Measurements from ENCODE around the gene PLD3. TPM values are rescaled to one million over a fixed set of nuclear protein-coding genes. Genes with fewer than 3 reads are reported as not detected.
"Not testable (repeated sequence)": the region's sequence is repeated elsewhere in the genome, so short reads cannot be mapped to it uniquely, and the experiment has no call there.

The PLD3 gene
- total RNA-seq, 1 donor: 136 TPM

- no peak overlapping the region for H3K4me2 ChIP-seq (ENCODE audit: insufficient read depth, low read length)
- no peak overlapping the region for H2AFZ ChIP-seq (ENCODE audit: low read length)
- peaks cover 45% of the 10 kb centered on the region for H3K36me3 ChIP-seq (ENCODE audit: insufficient read depth, low read length)
- H3K4me3 ChIP-seq (ENCODE audit: insufficient read depth, low read length): no peak overlapping the region
- no peaks in the 10 kb centered on the region for H4K20me1 ChIP-seq (ENCODE audit: insufficient read depth, low read length)
- no peak for DNase-seq (ENCODE audit: insufficient read length, low spot score, missing footprints)
- no peaks in the 10 kb centered on the region for H3K79me2 ChIP-seq (ENCODE audit: insufficient read depth, low read length)
- no peaks in the 10 kb centered on the region for H3K27me3 ChIP-seq (ENCODE audit: insufficient read depth, low read length)
- TF ChIP-seq, protein P1, sequence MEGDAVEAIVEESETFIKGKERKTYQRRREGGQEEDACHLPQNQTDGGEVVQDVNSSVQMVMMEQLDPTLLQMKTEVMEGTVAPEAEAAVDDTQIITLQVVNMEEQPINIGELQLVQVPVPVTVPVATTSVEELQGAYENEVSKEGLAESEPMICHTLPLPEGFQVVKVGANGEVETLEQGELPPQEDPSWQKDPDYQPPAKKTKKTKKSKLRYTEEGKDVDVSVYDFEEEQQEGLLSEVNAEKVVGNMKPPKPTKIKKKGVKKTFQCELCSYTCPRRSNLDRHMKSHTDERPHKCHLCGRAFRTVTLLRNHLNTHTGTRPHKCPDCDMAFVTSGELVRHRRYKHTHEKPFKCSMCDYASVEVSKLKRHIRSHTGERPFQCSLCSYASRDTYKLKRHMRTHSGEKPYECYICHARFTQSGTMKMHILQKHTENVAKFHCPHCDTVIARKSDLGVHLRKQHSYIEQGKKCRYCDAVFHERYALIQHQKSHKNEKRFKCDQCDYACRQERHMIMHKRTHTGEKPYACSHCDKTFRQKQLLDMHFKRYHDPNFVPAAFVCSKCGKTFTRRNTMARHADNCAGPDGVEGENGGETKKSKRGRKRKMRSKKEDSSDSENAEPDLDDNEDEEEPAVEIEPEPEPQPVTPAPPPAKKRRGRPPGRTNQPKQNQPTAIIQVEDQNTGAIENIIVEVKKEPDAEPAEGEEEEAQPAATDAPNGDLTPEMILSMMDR (IDR thresholded peaks at IDR 0.05; ENCODE audit: extremely low read depth, low read depth, low read length): no peak
- H3K27ac ChIP-seq (ENCODE audit: low read depth, low read length): no peak overlapping the region
- no peaks in the 10 kb centered on the region for H3K4me1 ChIP-seq (ENCODE audit: insufficient read depth, low read length)
- no peaks in the 10 kb centered on the region for H3K9me3 ChIP-seq (ENCODE audit: low read depth, low read length)
Observed at GRCh38 chr19:40331052-40331451, 17.4 kb upstream of the PLD3 start.

DNA sequence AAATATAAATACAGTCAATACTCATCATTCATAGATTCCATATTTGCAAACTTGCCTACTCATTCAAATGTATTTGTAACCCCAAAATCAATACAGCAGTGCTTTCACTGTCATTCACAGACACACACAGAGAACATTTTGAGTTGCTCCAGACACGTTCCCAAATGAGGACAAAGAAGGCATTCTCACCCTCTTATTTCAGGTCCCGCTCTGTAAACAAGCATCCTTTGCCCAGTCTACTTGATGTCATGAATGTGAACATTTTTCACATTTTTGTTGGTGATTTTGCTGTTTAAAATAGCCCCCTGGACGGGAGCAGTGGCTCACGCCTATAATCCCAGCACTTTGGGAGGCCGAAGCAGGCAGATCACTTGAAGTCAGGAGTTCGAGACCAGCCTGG lies 15.8 kb upstream of the PLD3 start:
- TF ChIP-seq, protein P1 (IDR thresholded peaks at IDR 0.05; ENCODE audit: extremely low read depth, low read depth, low read length): no peak
- no peak overlapping the region for H3K4me2 ChIP-seq (ENCODE audit: insufficient read depth, low read length)
- H4K20me1 ChIP-seq (ENCODE audit: insufficient read depth, low read length): no peaks in the 10 kb centered on the region
- no peaks in the 10 kb centered on the region for H3K4me1 ChIP-seq (ENCODE audit: insufficient read depth, low read length)
- no peak for DNase-seq (ENCODE audit: insufficient read length, low spot score, missing footprints)
- no peak overlapping the region for H2AFZ ChIP-seq (ENCODE audit: low read length)
- H3K9me3 ChIP-seq (ENCODE audit: low read depth, low read length): no peaks in the 10 kb centered on the region
- no peaks in the 10 kb centered on the region for H3K27me3 ChIP-seq (ENCODE audit: insufficient read depth, low read length)
- H3K36me3 ChIP-seq (ENCODE audit: insufficient read depth, low read length): peaks cover 37% of the 10 kb centered on the region
- no peak overlapping the region for H3K4me3 ChIP-seq (ENCODE audit: insufficient read depth, low read length)
- peaks cover 7% of the 10 kb centered on the region for H3K79me2 ChIP-seq (ENCODE audit: insufficient read depth, low read length)
- no peak overlapping the region for H3K27ac ChIP-seq (ENCODE audit: low read depth, low read length)

DNA sequence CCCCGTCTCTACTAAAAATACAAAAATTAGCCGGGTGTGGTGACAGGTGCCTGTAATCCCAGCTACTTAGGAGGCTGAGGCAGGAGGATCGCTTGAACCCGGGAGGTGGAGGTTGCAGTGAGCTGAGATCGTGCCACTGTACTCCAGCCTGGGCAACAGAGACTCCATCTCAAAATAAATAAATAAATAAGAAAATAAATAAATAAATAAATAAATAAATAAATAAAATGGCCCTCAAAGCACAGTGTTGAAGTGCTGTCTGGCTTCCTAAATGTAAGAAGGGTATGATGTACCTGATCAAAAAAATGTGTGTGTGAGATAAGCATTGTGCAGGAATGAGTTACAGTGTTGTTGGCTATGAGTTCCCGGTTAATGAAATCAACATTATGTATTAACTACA lies 15.4 kb upstream of the PLD3 start:
- not testable (repeated sequence) for H3K9me3 ChIP-seq (ENCODE audit: low read depth, low read length); H3K4me3 ChIP-seq (ENCODE audit: insufficient read depth, low read length); H2AFZ ChIP-seq (ENCODE audit: low read length); H4K20me1 ChIP-seq (ENCODE audit: insufficient read depth, low read length); H3K4me1 ChIP-seq (ENCODE audit: insufficient read depth, low read length); H3K27me3 ChIP-seq (ENCODE audit: insufficient read depth, low read length); DNase-seq (ENCODE audit: insufficient read length, low spot score, missing footprints); H3K4me2 ChIP-seq (ENCODE audit: insufficient read depth, low read length); H3K27ac ChIP-seq (ENCODE audit: low read depth, low read length)
- peaks cover 33% of the 10 kb centered on the region for H3K36me3 ChIP-seq (ENCODE audit: insufficient read depth, low read length)
- peaks cover 11% of the 10 kb centered on the region for H3K79me2 ChIP-seq (ENCODE audit: insufficient read depth, low read length)

- TF ChIP-seq, protein P1 (IDR thresholded peaks at IDR 0.05; ENCODE audit: extremely low read depth, low read depth, low read length): no peak
- H4K20me1 ChIP-seq (ENCODE audit: insufficient read depth, low read length): no peaks in the 10 kb centered on the region
- H2AFZ ChIP-seq (ENCODE audit: low read length): no peak overlapping the region
- peaks cover 25% of the 10 kb centered on the region for H3K36me3 ChIP-seq (ENCODE audit: insufficient read depth, low read length)
- H3K4me3 ChIP-seq (ENCODE audit: insufficient read depth, low read length): no peak overlapping the region
- no peak overlapping the region for H3K27ac ChIP-seq (ENCODE audit: low read depth, low read length)
- H3K79me2 ChIP-seq (ENCODE audit: insufficient read depth, low read length): peaks cover 16% of the 10 kb centered on the region
- no peaks in the 10 kb centered on the region for H3K4me1 ChIP-seq (ENCODE audit: insufficient read depth, low read length)
- peak; percentile 13 for DNase-seq (ENCODE audit: insufficient read length, low spot score, missing footprints)
- H3K9me3 ChIP-seq (ENCODE audit: low read depth, low read length): no peaks in the 10 kb centered on the region
- H3K27me3 ChIP-seq (ENCODE audit: insufficient read depth, low read length): no peaks in the 10 kb centered on the region
- no peak overlapping the region for H3K4me2 ChIP-seq (ENCODE audit: insufficient read depth, low read length)
Observed at GRCh38 chr19:40335101-40335500, 13.4 kb upstream of the PLD3 start.
